Hematopoietic multipotent progenitor cell treated with erythropoietin and hydrocortisone succinate and interleukin-3 and kit ligand, for 17 days (in vitro differentiated cells): Measurements from ENCODE around the gene EZR.

ENCODE experiments used
- DNase-seq: peaks from one replicate; pipeline ENCODE4 v3.0.0-alpha.2; 2015; ENCODE audit warnings: low spot score

Gene EZR

DNA sequence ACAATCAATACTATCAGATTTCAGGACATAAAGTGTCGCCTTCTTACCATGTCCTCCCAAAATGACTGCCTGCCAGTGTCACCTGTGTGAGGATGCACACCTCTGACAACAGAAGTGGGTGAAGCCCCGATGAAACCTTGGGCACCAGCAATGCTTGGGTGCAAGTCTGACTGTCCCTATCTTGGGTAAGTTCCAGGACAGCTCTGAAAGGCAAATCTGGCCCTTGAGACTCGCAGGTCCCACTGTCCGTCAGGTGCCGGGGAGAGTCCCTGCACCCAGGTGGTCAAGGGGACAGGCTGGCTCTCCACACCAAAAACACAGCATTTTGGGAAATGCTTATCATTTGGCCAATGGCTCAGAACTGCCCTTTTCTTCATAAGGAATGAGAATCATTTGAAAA lies 43.3 kb downstream of the EZR start:
- no peak for DNase-seq

DNA sequence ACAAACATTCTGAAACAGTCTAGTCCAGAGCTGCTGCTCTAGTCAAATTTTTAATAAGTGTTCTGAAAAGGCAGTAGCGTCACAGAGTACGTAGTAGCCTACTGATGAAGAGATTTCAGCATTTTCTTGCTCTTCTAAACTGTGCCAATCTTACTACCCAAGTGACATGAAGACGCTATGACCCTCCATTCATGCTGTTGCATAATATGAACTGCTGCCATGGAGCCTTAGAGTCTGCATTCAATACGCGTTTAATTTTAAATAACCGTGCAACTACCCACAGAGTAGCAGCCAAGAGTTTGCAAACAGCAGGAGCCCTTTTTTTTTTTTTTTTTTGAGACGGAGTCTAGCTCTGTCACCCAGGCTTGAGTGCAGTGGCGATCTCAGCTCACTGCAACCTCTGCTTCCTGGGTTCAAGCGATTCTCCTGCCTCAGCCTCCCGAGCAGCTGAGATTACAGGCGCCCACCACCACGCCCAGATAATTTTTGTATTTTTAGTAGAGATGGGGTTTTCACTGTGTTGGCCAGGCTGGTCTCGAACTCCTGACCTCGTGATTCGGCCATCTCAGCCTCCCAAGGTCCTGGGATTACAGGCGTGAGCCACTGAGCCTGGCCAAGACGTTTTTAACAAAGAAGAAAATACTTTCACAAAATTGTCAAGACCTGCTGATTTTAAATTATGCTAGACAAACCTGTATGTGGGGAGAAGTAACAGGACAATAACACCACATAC lies 44.3 kb downstream of the EZR start:
- no peak for DNase-seq

DNA sequence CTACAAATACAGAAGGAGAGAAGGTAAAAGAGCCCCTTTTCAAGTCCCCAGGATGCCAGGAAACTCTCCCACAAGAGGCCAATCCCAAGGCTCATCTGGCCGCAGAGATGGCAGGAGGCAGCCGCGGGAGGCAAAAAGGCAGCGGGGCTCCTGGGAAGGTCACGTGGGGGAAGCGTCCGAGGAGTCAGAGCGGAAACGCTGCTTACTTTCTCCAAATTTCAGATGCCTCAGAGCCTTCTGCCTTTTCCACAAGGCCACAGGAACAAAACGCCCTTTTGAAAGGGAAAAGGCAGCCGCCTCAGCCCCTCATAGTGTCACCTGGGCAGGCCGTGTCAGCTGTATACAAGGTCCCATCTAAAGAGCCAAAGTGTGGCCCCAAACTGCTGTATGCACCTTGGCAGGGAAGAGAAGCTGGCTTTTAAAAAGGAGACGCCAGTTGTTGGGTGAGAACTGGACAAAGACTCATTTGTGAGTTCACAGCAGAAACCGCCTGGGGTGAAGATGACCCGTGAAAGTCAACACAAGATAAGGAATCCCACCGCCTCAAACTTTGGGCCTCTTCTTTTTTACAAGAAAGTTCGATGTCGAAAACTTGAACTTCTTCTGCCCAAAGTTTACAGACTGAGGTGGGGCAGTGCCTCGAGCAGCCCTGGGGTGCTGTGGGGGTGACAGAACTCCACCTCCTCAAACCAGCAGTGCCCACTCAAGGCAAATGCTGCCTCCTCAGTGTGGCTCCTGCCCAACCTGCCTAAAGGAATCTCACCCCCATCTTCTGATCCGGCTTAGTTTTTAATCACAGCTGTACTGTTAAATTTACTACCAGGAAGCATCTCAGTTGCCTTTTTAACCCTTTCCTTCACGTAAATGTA lies 45.4 kb downstream of the EZR start:
- DNase-seq, result no peak

DNA sequence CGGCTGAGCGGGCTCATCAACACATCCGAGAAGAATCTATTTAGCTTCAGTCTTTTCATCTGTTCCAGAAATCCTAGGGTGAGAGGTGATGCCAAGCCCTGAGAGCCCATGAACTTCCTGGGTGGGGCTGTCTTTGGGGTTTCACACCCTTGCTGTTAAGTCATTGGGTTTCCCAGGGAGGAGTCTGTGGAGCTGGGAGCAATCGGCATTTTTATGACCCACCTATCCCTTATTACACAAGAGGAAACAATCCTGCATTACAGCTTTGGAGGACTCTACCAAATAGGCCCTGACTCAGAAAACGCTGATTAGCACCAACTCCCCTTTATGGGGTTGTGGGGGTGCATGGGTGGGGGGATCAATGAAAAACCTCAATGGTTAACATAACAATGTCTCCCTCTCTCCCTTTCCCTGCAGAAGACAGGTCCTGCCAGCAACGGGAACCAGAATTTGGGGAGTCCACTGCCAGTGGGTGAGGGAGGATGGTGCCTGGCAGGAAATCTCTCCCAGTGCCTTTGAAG lies 46.3 kb downstream of the EZR start:
- no peak for DNase-seq

DNA sequence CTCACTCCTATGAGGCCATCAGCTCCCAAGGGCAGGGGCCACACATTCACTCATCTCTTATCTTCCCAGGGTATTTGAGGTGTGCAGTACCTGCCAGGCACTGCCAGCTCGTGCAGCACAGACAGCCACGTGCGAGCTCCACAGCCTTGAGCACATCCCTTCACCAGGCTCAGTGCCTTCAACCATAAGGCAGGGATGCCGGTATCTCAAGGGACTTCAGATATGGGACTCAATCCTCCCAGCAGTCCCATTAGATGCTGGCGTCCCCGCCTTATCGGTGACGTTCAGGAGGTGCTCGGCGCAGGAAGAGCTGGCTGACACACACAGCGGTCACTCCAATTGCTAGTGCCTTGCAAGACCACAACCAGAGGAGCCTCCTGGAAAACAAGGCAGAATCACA lies 47.0 kb downstream of the EZR start:
- DNase-seq, result no peak

DNA sequence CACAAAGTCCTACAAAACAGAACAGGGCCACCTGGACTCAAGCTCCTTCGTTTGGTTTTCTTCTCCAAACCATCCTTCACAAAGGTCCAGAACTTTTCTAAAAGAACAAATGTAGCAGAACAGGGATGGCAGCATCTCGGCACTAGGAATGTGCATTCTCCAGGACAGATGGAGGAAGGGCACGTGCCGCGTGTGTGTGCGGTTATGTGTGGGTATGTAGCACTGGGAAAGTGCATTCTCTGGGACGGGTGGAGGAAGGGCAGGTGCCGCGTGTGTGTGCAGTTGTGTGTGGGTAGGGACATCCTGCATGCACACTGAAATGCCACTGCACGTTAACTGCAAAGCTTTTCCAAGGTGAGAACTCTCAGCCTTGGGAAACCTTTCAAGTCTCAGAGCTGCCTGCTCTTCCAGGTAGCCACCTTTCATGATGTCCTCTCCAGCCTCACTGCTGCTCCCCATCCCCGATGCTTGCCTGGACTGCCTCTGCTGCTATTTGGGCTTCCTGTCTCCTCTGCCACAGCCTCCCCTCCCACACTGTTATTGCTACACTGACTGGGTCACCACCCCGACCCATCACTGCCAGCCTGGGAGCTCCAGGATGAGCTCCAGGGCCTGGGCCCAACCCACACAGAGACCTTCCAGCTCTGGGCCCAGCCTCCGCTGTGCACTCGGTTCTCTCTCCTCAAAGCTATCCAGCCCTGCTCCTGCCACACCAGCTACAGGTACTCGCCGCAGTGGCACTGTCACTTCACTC lies 47.6 kb downstream of the EZR start:
- no peak for DNase-seq

DNA sequence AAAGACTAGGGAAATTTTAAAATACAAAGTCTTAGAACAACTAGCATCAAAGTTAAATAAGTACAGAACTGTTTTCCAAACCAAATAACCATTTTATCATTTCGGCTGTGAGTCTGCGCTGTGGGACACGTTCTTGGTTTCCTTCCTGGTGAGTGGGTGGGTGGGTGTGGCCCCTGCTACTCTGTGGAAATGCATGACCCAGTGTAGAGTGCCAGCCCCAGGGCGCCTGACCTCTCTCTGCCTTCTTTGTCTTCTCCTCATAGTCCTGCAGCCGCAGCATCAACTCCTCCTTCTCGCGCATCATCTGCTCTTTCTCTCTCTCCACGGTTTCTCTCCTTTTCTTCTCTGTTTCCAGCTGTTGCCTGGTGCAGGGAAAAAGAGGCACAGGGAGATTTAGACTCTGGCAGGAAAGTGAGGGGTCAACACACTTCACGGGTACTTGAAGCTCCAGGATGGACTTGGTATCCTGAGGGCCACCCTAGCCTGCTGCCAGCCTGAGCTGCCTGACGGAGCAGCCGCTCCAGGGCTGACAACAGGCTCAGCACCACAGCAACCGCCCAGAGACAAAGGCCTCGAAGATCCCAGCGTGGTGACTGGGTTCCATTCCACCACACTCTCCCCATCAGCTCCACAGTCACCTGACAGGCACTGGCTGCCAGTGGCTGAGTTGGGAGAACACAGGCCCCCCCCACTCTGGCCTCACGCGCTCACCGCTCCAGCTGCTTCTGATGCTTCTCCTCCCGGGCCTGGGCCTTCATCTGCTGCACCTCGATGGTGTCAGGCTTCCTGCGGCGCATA lies 48.4 kb downstream of the EZR start:
- no peak for DNase-seq

DNA sequence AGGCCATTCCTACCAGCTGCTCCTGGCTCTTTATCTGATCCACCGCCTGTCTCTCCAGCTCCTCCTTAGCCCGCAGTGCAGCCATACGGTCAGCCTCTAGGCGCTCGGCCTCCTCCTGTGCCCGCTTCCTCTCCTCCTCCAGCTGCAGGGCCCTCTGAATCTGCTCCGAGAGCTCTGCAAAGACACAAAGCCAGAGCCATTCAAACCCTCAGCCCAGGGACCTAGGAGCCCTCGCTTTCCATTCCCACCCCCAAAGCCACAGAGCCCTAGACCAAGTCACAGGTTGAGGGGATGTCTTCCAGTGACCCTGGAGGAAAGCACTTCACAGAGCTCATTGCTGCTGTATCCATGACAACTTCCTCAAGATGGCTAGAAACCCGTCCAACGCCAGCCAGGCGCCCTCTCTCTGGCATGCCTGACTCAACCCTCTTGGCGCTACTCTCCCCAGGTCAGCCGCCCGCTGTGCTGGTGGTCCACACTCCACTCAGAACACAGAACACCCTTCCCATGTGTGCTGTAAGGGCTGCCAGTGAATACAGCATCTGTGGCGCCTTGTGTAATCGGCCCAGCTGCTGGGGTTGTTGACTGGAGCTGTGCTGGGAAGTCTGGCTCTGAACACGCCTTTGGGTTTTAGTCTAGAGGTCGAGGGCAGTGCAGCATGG lies 49.3 kb downstream of the EZR start:
- DNase-seq, result no peak

DNA sequence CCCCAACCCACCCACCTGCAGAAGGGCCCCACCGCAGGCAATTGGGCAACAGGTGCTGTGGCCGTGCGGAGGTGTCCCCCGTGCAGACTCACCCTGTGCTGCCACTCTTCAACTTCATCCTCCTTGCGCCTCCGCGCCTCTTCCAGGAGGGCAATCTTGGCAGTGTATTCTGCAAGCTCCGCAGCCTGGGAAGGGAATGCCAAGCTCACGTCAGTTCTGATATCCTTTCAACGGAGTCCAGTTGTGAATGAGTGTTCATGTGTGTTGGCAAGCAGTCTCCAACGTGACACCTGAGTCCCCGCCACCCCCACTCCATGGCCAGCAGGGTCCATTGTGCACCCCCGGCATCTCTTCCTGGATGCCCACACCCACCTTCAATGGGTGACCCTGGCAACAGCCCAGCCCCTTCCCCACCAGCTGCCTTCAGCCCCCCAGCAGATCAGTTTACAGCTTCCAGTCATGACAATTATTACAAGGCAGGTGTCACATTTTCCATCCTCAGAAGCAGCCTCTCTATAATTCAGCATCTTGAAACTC lies 49.9 kb downstream of the EZR start:
- DNase-seq, result no peak

DNA sequence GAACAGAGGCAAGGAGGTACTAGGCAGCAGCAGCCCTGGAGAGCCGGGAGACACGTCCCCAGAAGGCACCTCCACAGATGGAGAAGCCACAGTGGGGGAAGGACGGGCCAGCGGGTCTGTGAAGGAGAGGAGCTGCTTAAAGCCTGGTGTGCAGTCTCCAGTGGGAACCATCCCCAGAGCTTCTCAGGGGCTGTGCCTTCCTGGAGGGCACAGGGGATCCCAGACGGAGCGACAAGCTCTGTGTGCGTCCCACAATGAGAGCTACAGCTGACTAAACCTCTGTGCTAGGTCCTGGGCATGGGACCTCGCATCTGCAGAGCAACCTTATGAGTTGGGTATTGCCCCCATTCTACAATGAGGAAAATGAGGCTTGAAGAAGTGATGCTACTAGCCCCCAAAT lies 50.7 kb downstream of the EZR start:
- no peak for DNase-seq

DNA sequence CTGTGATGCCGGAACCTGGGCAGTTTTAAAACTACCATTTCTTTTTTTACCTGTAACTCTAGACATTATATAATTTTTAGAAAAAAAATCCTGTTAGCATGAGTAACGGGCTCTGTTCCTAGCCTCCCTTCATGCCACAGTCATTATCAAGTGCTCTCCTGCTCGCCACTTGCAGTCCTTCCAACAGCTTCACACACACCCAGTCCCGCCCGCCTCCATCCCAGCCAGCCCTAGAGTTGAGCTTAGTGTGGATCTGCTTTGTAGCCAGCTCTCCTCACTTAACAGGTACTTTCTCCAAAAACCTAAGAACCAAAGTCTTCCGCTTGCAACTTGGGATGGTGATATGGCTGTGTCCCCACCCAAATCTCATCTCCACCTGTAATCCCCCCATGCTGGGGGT lies 51.5 kb downstream of the EZR start:
- no peak for DNase-seq

DNA sequence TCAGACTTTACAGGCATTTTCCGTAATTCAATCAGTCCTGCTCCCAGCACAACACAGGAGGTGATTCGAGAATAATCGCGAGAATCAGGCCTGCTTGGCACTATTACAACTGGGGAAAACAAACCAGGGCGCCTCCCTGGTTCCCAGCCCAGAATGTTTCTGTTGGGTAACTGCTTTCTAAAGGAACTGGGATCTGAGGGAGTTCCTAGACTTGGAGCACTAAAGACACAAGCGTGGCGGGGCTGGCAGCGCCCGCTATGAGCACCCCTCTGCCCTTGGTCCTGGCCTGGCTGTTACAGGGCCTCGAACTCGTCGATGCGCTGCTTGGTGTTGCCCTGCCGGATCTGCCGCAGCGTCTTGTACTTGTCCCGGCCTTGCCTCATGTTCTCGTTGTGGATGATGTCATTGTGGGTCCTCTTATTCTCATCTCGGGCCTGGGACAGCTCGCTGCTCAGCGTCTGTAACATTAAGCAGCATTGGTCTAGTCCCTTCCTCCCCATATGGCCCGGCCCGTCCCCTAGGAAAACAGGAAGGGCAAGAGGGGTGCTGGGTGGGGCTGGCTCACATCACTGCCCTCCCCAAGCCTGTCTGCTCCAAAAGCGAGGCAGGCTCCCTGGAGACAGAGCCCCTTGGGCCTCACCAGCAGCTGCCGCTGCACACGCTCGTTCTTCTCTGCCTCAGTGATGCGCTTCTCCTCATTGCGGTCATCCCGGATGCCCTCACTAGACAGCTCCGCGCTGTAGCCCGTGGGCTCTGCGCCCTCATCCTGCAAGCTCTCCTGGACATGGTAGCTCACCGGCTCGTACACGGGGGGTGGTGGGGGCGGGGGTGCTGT lies 52.3 kb downstream of the EZR start:
- DNase-seq, result no peak

DNA sequence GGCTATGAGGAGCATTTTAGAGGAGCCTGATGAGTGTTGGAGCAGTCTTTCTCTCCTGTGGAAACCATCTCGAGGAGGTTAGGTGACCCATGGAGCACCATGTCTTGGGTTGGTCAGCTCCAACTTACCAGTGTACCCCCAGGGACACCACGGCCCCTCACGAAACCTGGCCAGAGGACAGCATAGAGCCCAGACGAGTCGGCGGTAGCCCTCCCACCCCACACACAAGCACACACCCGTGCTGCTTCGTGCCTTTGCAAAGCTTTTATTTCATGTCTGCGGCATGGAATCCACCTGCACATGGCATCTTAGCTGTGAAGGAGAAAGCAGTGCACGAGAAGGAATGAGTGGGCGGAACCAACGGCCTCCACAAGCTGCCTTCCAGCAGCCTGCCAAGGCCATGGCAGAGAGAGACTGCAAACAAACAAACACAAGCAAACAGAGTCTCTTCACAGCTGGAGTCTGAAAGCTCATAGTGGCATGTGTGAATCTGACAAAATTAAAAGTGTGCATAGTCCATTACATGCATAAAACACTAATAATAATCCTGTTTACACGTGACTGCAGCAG lies 53.6 kb downstream of the EZR start:
- no peak for DNase-seq

DNA sequence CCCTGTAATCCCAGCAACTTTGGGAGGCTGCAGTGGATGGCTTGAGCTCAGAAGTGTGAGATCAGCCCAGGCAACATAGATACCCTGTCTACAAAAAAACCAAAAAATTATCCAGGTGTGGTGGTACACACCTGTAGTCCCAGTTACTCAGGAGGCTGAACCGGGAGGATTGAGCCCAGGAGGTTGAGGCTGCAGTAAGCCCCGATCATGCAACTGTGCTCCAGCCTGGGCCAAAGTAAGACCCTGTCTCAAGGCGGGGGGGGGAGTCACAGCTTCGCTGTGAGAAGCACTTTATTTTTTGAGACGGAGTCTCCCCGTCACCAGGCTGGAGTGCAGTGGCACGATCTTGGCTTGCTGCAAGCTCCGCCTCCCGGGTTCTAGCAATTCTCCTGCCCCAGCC lies 54.2 kb downstream of the EZR start:
- DNase-seq, result no peak

DNA sequence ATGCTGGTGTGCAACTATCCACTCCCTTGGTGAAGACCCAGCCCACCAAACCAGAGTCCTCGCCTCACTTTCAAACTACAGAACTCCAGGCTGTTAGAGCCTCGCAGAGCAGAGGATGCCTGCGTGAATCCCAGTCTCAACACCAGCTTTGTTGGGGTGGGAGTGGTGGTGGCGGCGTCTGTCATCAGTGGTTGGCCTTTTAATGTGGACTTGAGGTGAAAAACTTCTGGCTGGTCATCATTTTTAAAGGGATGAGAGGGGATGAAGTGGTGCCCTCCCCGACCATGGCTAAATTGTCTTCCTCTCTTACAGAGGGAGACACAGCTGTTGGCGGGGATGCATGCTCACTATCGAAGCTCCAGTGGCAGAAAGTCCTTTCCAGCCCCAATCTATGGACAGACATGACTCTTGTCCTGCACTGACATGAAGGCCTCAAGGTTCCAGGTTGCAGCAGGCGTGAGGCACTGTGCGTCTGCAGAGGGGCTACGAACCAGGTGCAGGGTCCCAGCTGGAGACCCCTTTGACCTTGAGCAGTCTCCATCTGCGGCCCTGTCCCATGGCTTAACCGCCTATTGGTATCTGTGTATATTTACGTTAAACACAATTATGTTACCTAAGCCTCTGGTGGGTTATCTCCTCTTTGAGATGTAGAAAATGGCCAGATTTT lies 54.9 kb downstream of the EZR start:
- DNase-seq, result no peak

DNA sequence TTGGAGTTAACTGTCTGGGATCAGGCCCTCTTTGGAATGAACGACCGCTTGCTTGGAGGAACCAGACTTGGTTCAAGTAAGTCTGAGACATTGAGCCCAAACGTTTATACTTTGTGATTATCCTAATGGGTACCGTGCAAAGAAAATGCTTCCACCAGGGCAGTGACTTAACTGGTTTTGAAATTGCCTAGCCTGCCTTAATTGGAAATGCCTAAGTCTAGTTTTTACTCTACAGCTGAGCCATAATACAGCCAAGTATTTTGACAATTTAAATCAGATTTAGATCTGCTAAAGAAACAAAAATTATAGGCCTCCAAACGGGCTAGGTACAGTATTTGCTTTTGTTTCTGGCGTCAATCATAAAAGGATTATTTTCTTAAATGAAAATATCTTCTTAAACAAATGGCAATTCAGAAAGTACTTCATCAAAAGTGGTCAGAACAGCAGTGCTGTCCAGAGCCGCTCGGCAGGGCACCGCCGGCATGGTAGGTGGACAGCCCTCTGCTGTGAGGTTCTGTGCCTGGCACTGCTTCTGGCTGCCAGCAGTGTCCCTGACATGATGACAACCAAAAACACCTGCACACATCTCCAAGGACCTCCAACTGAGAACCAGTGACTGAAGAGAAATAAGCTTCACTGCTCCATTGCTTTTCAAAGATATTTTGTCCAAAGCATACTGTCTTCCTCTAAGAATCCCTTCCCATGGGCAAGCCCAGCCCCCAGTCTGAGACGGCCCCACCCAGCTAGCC lies 55.6 kb downstream of the EZR start:
- no peak for DNase-seq

DNA sequence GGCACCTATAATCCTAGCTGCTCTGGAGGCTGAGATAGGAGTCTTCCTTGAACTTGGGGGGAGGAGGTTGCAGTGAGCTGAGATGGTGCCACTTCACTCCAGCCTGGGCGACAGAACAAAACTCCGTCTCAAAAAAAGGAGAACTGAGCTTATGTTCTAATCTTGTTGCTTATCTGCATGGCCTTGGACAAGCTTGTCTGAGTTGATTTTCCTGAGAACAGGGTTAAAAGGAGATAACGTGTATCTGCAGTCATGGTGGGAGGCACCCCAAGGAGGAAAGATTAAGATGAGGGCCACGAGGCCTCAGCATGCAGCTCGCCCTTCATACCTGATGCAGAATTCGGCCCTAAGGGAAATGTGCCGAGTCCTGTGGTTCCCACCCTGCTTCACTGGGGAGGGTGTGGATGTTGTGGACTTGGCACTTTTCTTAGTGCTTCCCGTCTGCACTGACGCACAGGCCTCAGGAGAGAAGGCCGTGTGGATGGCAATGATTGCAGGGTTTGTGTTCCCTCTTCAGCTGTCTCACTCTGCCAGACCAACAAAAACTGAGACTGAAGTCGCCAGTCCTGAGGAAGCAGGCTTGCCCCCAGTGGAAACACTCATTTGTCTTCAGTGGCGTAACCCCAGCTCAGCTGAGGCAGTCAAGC lies 56.3 kb downstream of the EZR start:
- DNase-seq, result no peak

DNA sequence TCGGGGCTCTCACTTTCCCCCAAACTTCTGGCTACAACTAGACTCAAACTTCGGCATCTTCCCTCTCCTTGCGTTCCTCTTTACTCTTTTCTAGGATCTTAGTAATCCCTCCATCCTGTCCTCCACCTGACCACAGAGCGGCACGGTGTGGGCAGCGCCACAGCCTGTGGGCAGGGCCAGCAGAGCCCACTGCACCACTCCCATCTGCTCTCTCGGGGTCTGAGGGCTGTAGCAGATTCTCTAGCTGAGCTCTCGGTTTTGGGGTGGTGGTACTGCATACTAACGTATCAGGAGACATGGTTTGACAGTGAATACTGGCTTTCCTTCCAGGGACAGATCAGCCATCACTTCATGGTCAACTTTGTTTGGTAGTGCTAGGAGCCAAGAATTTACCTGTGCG lies 57.4 kb downstream of the EZR start:
- DNase-seq, result no peak
